OCI-LY3 (cell line): ENCODE results near the gene VRK2.

Experiments used
- H2AFZ ChIP-seq: fragments of 200-600, 300-600 bp; shearing (Covaris generic); 2 replicates; pipeline ENCODE4 v1.6.0; 2014; ENCODE audit warnings: antibody characterized with exemption, low read depth, low read length
- H3K27ac ChIP-seq: fragments of 200-600, 300-600 bp; sonication (generic); 2 replicates; pipeline ENCODE4 v1.5.1; 2014; ENCODE audit warnings: mild to moderate bottlenecking, low read length, moderate library complexity, mixed read lengths
- H3K27me3 ChIP-seq: fragments of 200-600, 300-600 bp; sonication (generic); 2 replicates; pipeline ENCODE4 v1.6.1; 2014; ENCODE audit warnings: low read depth, low read length, mixed read lengths
- H3K36me3 ChIP-seq: fragments of 200-600, 300-600 bp; sonication (generic); replicated peaks from 2 replicates; pipeline ENCODE3; 2014; ENCODE audit warnings: low read depth, low read length, mixed read lengths
- H3K4me1 ChIP-seq: fragments of 300-600, 200-600 bp; sonication (generic); 2 replicates; pipeline ENCODE4 v1.6.1; 2014; ENCODE audit warnings: low read length, mixed read lengths
- H3K4me2 ChIP-seq: fragments of 200-600, 300-600 bp; sonication (generic); 2 replicates; pipeline ENCODE4 v1.6.1; 2014; ENCODE audit warnings: low read length, mixed read lengths
- H3K4me3 ChIP-seq: fragments of 300-600, 200-600 bp; sonication (generic); 2 replicates; pipeline ENCODE4 v1.5.1; 2014; ENCODE audit warnings: antibody characterized with exemption, mild to moderate bottlenecking, low read length, moderate library complexity
- H3K79me2 ChIP-seq: fragments of 300-600, 200-600 bp; shearing (Covaris generic); 2 replicates; pipeline ENCODE4 v1.6.1; 2014; ENCODE audit warnings: mild to moderate bottlenecking, low read length, mixed read lengths
- H3K9ac ChIP-seq: fragments of 300-600, 200-600 bp; shearing (Covaris generic); 2 replicates; pipeline ENCODE4 v1.6.0; 2014; ENCODE audit warnings: mild to moderate bottlenecking, low read length, moderate library complexity
- H3K9me3 ChIP-seq: fragments of 200-600, 300-600 bp; shearing (Covaris generic); 2 replicates; pipeline ENCODE4 v1.6.1; 2014; ENCODE audit warnings: low read length, mixed read lengths; ENCODE audit not compliant: insufficient read depth
- H4K20me1 ChIP-seq: fragments of 200-600, 300-600 bp; sonication (generic); 2 replicates; pipeline ENCODE4 v1.6.1; 2016; ENCODE audit warnings: low read length, mixed read lengths; ENCODE audit not compliant: insufficient read depth
- EZH2phosphoT487 ChIP-seq: fragments of 200-600 bp; shearing (Covaris generic); IDR thresholded peaks from 2 replicates; pipeline ENCODE4 v1.6.1; 2018; ENCODE audit warnings: antibody characterized with exemption, mixed run types, low read depth
- TF ChIP-seq, protein P1 (sequence below): fragments of 200-600, 300-600 bp; sonication (generic); IDR thresholded peaks from 2 replicates; pipeline ENCODE4 v1.5.1; 2014; ENCODE audit warnings: antibody characterized with exemption, low read length, low read depth

Gene VRK2

DNA sequence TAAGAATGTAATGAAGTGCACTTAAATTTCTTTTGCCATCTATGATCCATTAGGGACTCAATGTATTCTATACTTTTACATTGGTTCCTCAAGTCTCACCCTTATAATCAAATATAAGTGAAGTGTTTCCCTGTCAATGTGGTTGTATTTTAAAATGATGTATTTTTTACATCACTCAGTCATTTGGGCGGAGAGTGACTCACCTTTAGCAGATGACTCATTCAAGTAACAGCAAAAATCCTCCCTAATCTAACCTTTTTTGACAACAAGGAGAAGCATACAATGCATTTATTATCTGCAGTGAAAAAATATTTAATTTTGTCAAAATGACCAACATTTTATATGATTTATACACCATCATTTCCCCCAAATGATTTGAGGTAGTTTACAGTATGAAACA, 100.1 kb downstream of the VRK2 start:
- Histone ChIP-seq H4K20me1 (no peaks in the 10 kb centered on the region), H3K79me2 (no peaks in the 10 kb centered on the region), H3K9ac (no peak overlapping the region), H2AFZ (no peak overlapping the region), H3K27me3 (no peaks in the 10 kb centered on the region), H3K9me3 (no peaks in the 10 kb centered on the region), H3K4me1 (no peaks in the 10 kb centered on the region), H3K27ac (no peak overlapping the region), H3K4me2 (no peak overlapping the region), H3K4me3 (no peak overlapping the region), H3K36me3 (peaks cover 4% of the 10 kb centered on the region)
- TF ChIP-seq EZH2phosphoT487 = no peak
- TF ChIP-seq, protein P1, sequence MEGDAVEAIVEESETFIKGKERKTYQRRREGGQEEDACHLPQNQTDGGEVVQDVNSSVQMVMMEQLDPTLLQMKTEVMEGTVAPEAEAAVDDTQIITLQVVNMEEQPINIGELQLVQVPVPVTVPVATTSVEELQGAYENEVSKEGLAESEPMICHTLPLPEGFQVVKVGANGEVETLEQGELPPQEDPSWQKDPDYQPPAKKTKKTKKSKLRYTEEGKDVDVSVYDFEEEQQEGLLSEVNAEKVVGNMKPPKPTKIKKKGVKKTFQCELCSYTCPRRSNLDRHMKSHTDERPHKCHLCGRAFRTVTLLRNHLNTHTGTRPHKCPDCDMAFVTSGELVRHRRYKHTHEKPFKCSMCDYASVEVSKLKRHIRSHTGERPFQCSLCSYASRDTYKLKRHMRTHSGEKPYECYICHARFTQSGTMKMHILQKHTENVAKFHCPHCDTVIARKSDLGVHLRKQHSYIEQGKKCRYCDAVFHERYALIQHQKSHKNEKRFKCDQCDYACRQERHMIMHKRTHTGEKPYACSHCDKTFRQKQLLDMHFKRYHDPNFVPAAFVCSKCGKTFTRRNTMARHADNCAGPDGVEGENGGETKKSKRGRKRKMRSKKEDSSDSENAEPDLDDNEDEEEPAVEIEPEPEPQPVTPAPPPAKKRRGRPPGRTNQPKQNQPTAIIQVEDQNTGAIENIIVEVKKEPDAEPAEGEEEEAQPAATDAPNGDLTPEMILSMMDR = no peak

- H3K79me2 ChIP-seq = no peaks in the 10 kb centered on the region
- H3K9ac ChIP-seq = no peak overlapping the region
- no peaks in the 10 kb centered on the region for H4K20me1 ChIP-seq
- no peak for TF ChIP-seq EZH2phosphoT487
- TF ChIP-seq, protein P1 = no peak
- H3K4me3 ChIP-seq = no peak overlapping the region
- H3K36me3 ChIP-seq = peaks cover 41% of the 10 kb centered on the region
- no peak overlapping the region for H3K27ac ChIP-seq
- H2AFZ ChIP-seq = no peak overlapping the region
- no peaks in the 10 kb centered on the region for H3K27me3 ChIP-seq
- H3K9me3 ChIP-seq = no peaks in the 10 kb centered on the region
- no peaks in the 10 kb centered on the region for H3K4me1 ChIP-seq
- H3K4me2 ChIP-seq = no peak overlapping the region
Observed at GRCh38 chr2:58155160-58155778, 108.7 kb downstream of the VRK2 start.

- no peak overlapping the region for H3K9ac ChIP-seq
- peaks cover 53% of the 10 kb centered on the region for H3K36me3 ChIP-seq
- H3K79me2 ChIP-seq = no peaks in the 10 kb centered on the region
- H3K4me3 ChIP-seq = no peak overlapping the region
- H3K27me3 ChIP-seq = no peaks in the 10 kb centered on the region
- no peaks in the 10 kb centered on the region for H3K9me3 ChIP-seq
- no peaks in the 10 kb centered on the region for H3K4me1 ChIP-seq
- no peak overlapping the region for H3K27ac ChIP-seq
- no peak overlapping the region for H2AFZ ChIP-seq
- no peak for TF ChIP-seq EZH2phosphoT487
- TF ChIP-seq, protein P1 = no peak
- no peak overlapping the region for H3K4me2 ChIP-seq
- H4K20me1 ChIP-seq = no peaks in the 10 kb centered on the region
Observed at GRCh38 chr2:58156780-58157179, 110.2 kb downstream of the VRK2 start.

DNA sequence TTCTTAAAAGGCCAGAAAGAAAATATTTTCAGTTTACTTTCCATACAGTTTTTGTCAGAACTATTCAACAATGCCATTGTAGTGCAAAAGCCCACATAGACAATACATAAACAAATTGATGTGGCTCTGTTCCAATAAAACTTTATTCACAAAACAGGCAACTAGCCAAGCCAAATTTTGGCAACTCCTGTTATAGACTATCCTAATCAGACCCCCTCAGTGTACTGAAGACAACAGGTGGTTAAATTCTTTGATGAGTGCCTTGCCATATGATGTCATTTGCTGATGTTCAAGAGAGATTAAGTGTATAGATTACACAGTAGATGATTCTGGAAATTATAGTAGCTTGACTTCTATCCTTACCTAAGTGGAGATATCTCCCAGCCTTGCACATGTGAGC, 111.1 kb downstream of the VRK2 start:
- no peaks in the 10 kb centered on the region for H3K79me2 ChIP-seq
- H3K27me3 ChIP-seq = no peaks in the 10 kb centered on the region
- H3K4me2 ChIP-seq = no peak overlapping the region
- H3K9ac ChIP-seq = no peak overlapping the region
- no peaks in the 10 kb centered on the region for H3K4me1 ChIP-seq
- no peak overlapping the region for H3K27ac ChIP-seq
- peaks cover 59% of the 10 kb centered on the region for H3K36me3 ChIP-seq
- no peaks in the 10 kb centered on the region for H3K9me3 ChIP-seq
- H2AFZ ChIP-seq = no peak overlapping the region
- no peak for TF ChIP-seq EZH2phosphoT487
- TF ChIP-seq, protein P1 = no peak
- no peaks in the 10 kb centered on the region for H4K20me1 ChIP-seq
- no peak overlapping the region for H3K4me3 ChIP-seq
